Loucy (cell line): Measurements from ENCODE around the gene PARP8.

Source experiments
- EZH2phosphoT487 ChIP-seq: fragments of 200-600 bp; IDR thresholded peaks from 2 replicates; pipeline ENCODE4 v1.6.1; 2018; ENCODE audit warnings: antibody characterized with exemption, mild to moderate bottlenecking, moderate library complexity, borderline replicate concordance
- TF ChIP-seq, protein P1 (sequence below): fragments of 200-600 bp; sonication (generic); conservative IDR thresholded peaks from 2 replicates; pipeline ENCODE4 v1.5.1; 2014; ENCODE audit warnings: mild to moderate bottlenecking, antibody characterized with exemption, low read length

DNA sequence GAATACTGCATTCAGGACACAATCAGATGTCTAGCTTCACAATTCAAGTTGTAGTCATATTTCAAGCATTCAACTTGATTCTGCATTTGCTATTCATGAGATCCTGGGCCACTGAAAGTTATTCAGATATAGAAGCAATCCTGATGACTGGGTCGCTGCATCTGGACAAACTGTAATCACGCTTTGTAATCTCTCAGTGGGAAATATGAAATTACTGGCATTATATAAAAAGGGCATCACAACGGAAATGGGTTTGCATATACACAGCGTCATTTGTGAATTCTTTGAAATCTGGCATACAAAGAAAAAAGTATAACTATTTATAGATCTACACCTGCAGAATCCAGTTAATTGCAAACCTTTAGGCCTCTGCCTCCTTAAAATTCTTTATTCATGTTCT lies 102.2 kb downstream of the PARP8 start:
- TF ChIP-seq, protein P1, sequence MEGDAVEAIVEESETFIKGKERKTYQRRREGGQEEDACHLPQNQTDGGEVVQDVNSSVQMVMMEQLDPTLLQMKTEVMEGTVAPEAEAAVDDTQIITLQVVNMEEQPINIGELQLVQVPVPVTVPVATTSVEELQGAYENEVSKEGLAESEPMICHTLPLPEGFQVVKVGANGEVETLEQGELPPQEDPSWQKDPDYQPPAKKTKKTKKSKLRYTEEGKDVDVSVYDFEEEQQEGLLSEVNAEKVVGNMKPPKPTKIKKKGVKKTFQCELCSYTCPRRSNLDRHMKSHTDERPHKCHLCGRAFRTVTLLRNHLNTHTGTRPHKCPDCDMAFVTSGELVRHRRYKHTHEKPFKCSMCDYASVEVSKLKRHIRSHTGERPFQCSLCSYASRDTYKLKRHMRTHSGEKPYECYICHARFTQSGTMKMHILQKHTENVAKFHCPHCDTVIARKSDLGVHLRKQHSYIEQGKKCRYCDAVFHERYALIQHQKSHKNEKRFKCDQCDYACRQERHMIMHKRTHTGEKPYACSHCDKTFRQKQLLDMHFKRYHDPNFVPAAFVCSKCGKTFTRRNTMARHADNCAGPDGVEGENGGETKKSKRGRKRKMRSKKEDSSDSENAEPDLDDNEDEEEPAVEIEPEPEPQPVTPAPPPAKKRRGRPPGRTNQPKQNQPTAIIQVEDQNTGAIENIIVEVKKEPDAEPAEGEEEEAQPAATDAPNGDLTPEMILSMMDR: no peak
- no peak for TF ChIP-seq EZH2phosphoT487
